Measurements from ENCODE around the gene CDYL. TPM values are rescaled to one million over a fixed set of nuclear protein-coding genes. Genes with fewer than 3 reads are reported as not detected.

The CDYL gene
- total RNA-seq, 1 experiment from 2014 or later = 60.8 TPM

DNA sequence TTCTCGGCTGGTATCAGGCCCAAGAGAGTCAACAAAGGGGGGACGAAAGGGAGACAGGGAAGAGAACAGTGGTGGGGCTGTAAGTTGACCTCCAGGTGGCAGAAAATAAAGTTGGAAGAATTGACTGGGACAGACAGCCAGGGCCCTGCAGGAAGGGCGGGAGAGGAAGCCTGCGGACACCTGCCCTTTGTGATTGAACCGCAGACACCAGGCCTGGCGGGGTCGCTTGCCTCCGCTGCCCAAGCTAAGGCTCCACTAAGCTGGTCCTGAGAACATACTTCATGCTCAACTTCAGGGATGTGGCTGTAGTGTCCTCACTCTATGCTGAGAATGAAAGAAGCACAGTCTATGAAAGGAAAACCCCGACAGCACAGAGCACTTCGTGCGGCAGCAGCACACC lies 173.9 kb downstream of the CDYL start:
- Histone ChIP-seq H3K9me2 (ENCODE audit: insufficient read depth) (no peaks in the 10 kb centered on the region), H3K27me3 (ENCODE audit: insufficient read depth, low read depth) (no peaks in the 10 kb centered on the region), H3K4me3 (no peak overlapping the region), H2AFZ (no peak overlapping the region), H3F3A (ENCODE audit: insufficient read depth, low read depth) (no peaks in the 10 kb centered on the region), H3K27ac (no peak overlapping the region), H3K36me3 (ENCODE audit: low read depth) (no peaks in the 10 kb centered on the region), H3K9me3 (ENCODE audit: insufficient read depth, low read depth) (no peaks in the 10 kb centered on the region), H3K4me2 (no peak overlapping the region), H3K4me1 (replicated peaks; ENCODE audit: insufficient read depth) (no peaks in the 10 kb centered on the region), H4K20me1 (ENCODE audit: insufficient read depth) (no peaks in the 10 kb centered on the region), H3K79me2 (ENCODE audit: low read depth) (no peaks in the 10 kb centered on the region)
- no TSS peak for BruUV-seq (replicated peaks)
- TF ChIP-seq EZH2 (IDR thresholded peaks at IDR 0.05; ENCODE audit: low read depth) = no peak
- TF ChIP-seq, protein P1, sequence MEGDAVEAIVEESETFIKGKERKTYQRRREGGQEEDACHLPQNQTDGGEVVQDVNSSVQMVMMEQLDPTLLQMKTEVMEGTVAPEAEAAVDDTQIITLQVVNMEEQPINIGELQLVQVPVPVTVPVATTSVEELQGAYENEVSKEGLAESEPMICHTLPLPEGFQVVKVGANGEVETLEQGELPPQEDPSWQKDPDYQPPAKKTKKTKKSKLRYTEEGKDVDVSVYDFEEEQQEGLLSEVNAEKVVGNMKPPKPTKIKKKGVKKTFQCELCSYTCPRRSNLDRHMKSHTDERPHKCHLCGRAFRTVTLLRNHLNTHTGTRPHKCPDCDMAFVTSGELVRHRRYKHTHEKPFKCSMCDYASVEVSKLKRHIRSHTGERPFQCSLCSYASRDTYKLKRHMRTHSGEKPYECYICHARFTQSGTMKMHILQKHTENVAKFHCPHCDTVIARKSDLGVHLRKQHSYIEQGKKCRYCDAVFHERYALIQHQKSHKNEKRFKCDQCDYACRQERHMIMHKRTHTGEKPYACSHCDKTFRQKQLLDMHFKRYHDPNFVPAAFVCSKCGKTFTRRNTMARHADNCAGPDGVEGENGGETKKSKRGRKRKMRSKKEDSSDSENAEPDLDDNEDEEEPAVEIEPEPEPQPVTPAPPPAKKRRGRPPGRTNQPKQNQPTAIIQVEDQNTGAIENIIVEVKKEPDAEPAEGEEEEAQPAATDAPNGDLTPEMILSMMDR (conservative IDR thresholded peaks at IDR 0.05) = no peak
- POLR2A ChIA-PET (ENCODE audit: unreplicated experiment) = no interaction called here
- no peak for DNase-seq
- CTCF ChIA-PET = no interaction called here
- intact Hi-C loops (cut with micrococcal nuclease; ENCODE audit: unreplicated experiment) = no loop called here

DNA sequence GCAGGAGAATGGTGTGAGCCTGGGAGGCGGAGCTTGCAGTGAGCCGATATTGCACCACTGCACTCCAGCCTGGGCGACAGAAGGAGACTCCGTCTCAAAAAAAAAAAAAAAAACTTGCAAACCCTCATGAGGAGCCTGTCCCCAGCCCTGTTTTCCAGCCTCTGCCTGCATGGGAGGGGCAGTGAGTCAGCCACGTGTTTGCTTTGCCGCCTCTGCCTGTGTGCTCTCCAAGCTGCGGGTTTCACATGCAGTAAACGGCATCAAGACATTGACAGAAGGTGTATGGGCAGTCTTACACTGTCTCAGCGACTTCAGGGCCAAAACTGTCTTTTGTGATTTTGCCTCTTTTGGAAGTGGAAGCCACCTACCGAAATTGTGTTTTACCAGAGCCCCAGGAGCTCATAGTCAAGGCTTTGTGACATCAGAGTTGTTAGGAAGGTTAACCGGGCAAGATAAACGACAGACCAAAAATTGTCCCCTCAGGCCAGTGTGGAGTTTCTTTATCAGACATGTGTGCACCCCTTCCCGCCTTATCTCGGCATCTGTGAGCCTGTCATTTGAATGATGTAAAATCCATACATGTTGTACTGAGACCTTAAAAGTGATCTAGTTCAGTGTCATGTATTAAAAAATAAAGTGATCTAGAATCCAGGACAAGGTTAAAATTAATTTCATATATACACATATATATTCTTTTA lies 174.8 kb downstream of the CDYL start:
- no peak for DNase-seq
- H3K27ac ChIP-seq = no peak overlapping the region
- no peaks in the 10 kb centered on the region for H3K36me3 ChIP-seq (ENCODE audit: low read depth)
- H3F3A ChIP-seq (ENCODE audit: insufficient read depth, low read depth) = no peaks in the 10 kb centered on the region
- no peaks in the 10 kb centered on the region for H4K20me1 ChIP-seq (ENCODE audit: insufficient read depth)
- ChIA-PET POLR2A (ENCODE audit: unreplicated experiment) (no interaction called here), CTCF (no interaction called here)
- TF ChIP-seq, protein P1 (conservative IDR thresholded peaks at IDR 0.05) = no peak
- H3K27me3 ChIP-seq (ENCODE audit: insufficient read depth, low read depth) = no peaks in the 10 kb centered on the region
- H3K4me2 ChIP-seq = no peak overlapping the region
- no peaks in the 10 kb centered on the region for H3K79me2 ChIP-seq (ENCODE audit: low read depth)
- no TSS peak for BruUV-seq (replicated peaks)
- H3K4me1 ChIP-seq (replicated peaks; ENCODE audit: insufficient read depth) = no peaks in the 10 kb centered on the region
- no peaks in the 10 kb centered on the region for H3K9me2 ChIP-seq (ENCODE audit: insufficient read depth)
- intact Hi-C loops (cut with micrococcal nuclease; ENCODE audit: unreplicated experiment) = no loop called here
- H2AFZ ChIP-seq = no peak overlapping the region
- H3K9me3 ChIP-seq (ENCODE audit: insufficient read depth, low read depth) = no peaks in the 10 kb centered on the region
- H3K4me3 ChIP-seq = no peak overlapping the region

DNA sequence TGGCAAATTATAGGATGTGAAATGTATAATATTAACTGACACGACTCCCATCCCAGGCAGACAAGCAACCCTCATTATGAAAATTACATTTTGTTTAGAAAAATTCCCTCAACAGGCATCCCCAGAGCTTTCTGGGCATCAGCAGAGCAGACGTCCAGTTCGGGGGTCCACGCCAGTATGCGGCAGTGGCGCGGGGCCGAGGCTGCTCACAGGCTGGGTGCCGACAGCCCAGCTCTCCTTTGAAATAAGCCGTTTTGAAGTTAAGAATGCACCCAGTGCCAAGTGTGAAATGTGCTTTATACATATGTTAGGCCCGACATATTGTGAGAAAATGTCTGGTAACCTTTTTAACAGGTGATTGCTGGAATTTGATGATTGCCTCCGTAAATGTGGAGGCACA lies 177.2 kb downstream of the CDYL start:
- Histone ChIP-seq H3K4me3 (no peak overlapping the region), H3K27ac (no peak overlapping the region), H3K9me2 (ENCODE audit: insufficient read depth) (no peaks in the 10 kb centered on the region), H3K79me2 (ENCODE audit: low read depth) (no peaks in the 10 kb centered on the region), H3K4me1 (replicated peaks; ENCODE audit: insufficient read depth) (no peaks in the 10 kb centered on the region), H3K4me2 (no peak overlapping the region), H3K9me3 (ENCODE audit: insufficient read depth, low read depth) (no peaks in the 10 kb centered on the region), H2AFZ (no peak overlapping the region), H3F3A (ENCODE audit: insufficient read depth, low read depth) (no peaks in the 10 kb centered on the region), H4K20me1 (ENCODE audit: insufficient read depth) (no peaks in the 10 kb centered on the region), H3K36me3 (ENCODE audit: low read depth) (no peaks in the 10 kb centered on the region), H3K27me3 (ENCODE audit: insufficient read depth, low read depth) (no peaks in the 10 kb centered on the region)
- no peak for TF ChIP-seq EZH2 (IDR thresholded peaks at IDR 0.05; ENCODE audit: low read depth)
- TF ChIP-seq, protein P1 (conservative IDR thresholded peaks at IDR 0.05) = no peak
- ChIA-PET POLR2A (ENCODE audit: unreplicated experiment) (no interaction called here), CTCF (no interaction called here)
- intact Hi-C loops (cut with micrococcal nuclease; ENCODE audit: unreplicated experiment) = no loop called here
- no peak for DNase-seq
- BruUV-seq (replicated peaks) = no TSS peak

All from PC-9 (cell line).